Right ventricle myocardium superior (tissue), 1 donor: Measurements from ENCODE around the gene ALG2. TPM values are rescaled to one million over a fixed set of nuclear protein-coding genes. Genes with fewer than 3 reads are reported as not detected.

ENCODE experiments used
- ATAC-seq: fragments of 200-7000 bp; cut with Tn5 transposase; one replicate; pipeline ENCODE4 v1.9.1; 2020; ENCODE audit warnings: mild to moderate bottlenecking; ENCODE audit not compliant: poor library complexity
- DNase-seq: peaks from one replicate; pipeline ENCODE4 v3.0.0-alpha.2; 2020
- intact Hi-C: fragments of 100-400 bp; cut with DNase I; formaldehyde crosslinking; loops from one replicate; pipeline ENCODE4 v1.11.2; 2022
- total RNA-seq: library from RNA; stranded (reverse); fragmentation: NEBNext Ultra II Directional; extraction: Animal tissue kit (Norgen Biotek cat#: 25700); gene quantifications from one replicate; pipeline ENCODE4 v1.2.1, GENCODE V29; 2021
- donor health status: DM: no; HTN: yes; CAD: no; lungs with severe emphysema.

The ALG2 gene
- total RNA-seq, 1 donor from 2014 or later: 14.4 TPM

DNA sequence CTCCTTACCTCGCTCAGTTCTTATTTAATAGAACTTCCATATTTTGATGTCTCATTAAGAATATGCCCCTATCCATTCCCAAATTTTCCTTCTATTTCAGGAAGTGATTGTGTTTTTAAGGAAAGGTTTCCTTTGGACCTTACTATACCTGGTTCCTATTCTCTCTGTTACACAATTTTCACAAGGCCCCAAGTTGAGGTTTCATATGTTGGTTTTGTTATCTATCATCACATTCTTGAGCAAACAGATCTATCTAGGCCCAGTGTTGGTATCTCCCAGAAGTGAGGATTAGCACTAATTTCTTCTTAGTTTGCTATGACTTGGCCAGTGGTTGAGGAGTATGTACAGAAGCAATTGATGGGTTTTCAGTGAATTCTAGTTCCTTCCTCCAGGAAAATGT, 41.5 kb downstream of the ALG2 start:
- ATAC-seq (no peak), DNase-seq (no peak)
- intact Hi-C loops: loop anchor here (10.0 kb wide), 1 partner anchor 1145 kb away; no protein-coding TSS in a partner anchor

DNA sequence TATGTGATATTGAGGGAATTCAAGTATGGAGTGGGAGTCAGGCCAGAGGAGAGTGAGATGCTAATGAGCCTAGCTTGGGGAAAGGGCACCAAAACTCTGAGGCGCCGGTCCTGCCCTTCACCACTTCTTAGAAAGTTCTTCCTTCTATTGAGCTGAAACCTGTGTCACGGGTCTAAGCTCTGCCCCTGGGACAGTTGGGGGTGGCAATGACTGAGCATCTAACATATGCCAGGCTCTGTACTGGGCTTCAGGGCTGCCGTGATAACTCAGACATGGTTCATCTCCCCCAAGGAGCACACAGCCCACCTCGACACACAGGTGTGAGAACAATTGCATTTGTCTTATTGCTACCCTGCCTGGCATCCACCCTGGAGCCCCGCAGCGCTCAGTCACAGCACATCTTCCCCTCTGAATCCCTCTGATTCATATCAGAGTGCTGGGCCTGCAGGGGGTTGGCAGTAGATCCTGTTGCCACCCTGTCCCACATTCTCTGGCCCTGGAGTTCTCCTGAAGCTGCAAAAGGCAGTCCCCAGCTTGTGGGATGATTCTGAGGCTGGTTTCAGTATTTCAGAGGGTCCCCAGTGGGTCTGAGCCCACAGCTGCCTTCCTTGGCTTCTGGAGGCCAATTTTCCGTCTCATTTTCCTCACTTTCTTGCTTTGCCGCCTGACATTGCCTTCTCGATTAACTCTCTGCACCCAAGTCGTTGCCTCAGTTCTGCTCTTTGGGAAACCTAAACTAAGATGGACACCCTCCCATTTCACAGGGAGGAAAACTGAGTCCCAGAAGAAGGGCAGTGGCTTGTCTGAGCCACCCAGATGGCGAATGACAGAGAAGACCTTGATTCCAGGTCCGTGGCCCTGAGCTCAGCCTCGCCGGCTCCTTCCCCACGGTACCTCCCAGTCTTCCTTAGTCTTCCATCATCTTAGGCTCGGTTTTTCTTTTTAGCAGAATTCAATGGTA, 42.5 kb downstream of the ALG2 start:
- intact Hi-C loops: no loop called here
- DNase-seq (no peak), ATAC-seq (no peak)

DNA sequence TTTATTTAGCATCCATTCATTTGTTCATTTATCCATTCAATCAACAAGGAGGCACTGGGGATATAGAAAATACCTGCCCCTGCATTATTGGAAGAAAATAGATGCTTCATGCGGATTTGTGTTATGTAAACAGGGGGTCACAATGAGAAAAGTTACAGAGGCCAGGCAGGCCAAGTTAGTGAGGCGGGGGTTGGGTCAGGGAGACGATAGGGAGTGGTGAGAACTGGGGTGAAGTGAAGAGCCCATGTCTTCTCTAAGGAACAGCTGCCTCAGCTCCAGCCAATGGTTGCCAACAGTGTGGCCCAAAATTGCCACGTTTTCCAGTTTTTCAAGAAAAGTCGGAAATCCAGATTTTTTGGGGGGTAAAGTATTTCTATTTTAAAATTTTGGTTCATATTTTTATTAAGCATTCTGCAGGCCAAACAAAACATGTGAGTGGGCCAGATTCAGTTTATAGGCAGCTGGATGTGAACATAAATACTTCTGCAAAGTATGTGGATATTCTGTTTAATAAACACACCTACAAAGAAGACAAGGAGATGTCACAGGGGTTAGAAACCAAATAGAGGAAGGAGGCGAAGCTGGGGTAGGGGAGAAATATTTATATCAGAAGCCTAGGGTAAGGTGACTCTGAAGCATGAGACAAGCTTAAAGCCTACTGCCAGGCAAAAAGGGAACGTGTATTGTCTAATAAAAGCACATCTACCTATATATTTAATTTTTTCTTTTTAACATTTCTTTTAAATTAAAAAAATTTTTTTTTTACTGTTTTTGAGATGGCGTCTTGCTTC, 44.0 kb downstream of the ALG2 start:
- ATAC-seq (no peak), DNase-seq (no peak)
- intact Hi-C loops: no loop called here

DNA sequence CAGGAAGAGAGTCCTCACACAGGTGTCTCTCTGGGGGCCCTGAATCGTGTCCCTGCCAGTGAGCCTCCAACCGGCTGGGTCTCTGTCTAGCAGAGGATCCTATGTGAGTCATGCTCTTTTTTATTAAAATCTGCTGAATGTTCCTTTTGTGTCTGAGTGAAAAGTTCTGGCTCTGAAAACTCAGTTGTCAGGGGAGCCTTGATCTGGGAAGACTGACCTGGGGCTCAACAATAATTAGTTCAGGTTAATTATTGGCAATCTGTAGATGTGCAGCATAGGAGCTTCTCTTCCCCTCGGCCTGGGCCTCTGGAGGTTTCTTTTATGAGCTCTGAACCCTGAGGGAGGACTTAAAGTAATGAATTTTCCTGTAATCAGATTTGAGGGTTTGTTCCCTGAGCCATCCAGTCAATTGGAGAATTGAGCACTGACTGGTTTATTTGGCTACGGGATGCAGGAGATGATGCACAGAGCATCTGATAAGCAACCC, 45.2 kb downstream of the ALG2 start:
- DNase-seq (no peak), ATAC-seq (no peak)
- intact Hi-C loops: no loop called here

DNA sequence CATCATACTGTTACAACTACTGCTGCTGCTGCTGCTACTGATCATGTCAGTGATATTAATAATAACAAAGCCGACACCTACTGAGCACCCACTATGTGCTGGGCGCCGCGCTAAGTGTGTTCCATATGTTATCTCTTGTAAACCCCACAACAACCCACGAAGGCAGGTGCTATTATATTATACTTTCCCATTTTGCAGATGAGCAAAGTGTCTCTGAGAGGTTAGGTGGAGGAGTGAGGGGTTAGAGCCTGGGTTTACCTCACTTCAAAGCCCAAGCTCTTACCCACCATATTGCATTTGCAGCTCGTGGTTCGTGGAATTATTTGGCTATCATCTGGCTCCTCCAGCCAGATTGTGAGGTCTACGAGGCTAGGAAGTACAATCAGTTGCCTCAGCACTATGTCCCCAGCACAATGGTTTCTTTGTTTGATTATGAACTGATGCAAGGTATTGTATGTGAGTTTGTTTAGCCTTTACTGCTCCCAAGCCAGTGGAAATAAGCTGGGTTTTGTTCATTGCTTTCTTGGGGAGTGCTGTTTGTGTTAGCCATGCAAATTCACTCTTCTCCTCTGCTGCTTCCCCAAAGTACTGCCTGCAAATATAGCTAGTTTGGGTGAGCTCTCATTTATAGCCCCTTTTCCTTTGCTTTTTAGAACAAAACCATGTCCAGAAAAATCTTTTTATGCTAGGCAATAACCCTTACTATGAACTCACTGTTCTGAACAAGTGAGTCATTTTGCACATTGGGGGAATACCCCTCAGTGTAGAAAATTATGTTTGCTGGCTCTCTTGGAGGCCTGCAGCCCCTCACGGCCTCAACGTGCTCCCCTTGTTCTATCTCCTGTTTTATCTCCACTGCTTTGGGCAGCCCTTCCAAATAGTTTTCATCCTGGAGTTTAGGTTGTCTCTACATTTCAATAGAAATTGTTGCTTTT, 47.9 kb downstream of the ALG2 start:
- intact Hi-C loops: no loop called here
- ATAC-seq: no peak
- DNase-seq: no peak

DNA sequence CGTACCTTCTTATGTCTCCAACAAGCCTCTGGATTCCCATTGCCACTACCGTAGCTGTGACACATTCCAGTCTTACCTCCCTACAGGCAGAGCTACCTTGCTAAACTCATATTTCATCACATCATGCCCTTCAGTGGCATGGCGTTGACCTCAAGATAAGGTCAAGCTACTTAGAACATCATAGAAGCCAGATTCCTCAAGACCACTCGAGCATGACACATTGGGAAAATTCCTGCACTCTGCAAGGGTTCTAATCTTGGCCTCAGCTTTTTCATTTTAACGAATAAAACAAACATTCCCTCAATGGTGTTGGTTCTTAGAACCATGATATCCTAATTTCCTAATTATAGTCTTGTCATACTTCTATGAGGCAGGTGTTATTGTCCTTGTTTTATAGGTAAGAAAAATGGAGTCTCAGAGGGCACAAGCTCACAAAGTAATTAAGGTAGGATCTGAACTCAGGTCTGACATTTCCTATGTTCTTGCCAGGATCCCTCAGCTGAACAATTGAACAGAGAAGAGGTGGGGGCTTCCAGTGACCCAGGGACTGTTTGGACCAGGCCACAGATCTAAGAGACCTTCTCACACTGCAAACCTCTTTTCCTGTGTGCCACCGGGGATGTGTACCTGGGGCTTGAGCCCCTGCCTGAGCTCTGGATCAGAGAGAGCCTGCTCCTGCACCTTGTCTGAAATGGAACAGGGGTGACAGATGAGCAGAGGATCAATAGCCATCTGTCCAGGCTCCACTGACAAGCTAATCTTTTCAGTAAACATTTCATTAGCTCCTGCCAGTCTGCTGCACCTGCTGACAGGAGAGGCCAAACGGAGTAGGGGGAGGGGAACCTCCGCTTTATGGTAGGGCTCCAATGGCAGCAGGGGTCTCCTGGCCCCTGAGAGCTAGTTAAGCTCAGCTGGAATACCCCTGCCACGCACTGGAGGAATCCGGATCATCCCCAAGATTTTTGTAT, 49.3 kb downstream of the ALG2 start:
- ATAC-seq (no peak), DNase-seq (no peak)
- intact Hi-C loops: no loop called here

DNA sequence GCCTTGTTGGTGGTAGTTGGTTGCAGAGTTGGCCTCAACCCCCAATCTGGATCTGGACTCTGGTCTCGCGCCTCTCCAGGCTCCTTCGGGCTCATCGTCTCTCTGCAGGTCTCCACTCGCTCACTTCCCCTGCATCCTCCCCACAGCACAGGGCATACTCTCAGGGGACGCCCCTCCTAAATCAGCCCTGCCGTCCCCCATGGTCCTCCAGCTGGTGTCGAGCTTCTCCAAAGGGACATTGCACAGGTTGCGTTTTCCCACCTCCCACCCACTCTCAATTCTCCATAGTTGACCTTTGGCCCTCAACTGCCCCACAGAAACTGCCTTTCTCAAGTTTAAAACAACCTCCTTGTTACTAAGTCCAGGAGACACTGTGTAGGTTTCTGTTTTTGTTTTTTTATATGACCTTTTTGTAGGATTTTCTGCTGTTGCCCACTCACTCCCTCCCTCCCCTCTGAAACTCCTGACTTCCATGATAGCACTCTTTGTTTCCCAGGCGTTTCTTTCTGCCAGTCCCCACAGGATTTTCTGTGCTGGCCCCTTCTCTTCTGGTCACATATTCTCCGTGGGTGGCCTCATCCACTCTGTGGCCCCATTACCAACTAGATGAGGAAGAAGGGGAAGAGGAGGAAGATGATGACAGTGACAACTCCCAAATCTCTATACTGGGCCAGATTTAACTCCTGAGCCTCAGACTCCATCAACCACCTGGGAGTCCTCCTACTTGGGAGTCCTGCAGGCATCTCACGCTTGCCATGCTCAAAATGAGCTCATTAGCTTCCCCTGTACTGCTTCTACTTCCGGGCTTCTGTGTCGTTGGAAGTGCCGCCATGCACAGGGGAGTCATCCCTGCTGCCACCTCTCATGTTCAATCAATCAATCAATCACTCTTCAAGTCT, 50.3 kb downstream of the ALG2 start:
- ATAC-seq (no peak), DNase-seq (no peak)
- intact Hi-C loops: no loop called here

DNA sequence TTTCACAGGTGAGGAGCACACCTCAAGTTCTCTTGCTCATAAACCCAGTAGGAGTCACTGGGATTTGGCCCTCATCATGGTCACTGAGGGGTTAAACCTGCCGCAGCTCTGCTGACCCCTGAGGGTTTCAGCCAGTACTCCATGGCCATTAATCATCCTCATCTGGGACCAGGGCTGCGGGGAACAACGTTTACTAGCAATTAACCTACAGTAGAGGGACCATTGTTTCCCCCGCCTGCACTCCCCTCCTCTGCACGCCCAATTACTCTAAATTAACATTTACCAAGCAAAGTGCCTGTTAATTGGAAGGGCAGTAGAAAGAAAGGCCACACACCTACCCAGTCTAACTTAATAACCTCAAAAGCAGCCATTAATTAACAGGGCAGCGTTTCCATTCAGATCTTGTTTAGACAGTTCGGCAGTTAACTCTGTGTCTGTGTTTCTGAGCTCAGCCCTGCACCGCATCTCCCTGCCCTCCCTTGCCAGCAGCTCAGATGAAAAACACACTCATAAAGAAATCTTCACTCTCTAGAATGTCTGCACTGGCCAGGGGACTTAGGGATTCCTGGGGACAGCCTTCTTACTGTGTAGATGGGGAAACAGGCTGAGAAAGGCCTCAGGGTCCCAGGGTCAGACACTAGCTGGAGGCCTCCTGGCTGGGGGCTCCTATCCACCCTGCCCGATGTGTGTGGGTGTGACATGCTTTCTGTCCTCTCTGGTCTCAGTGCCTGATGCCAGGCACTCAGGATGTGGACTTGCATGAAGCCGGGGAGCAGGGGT, 51.6 kb downstream of the ALG2 start:
- DNase-seq: no peak
- intact Hi-C loops: no loop called here
- ATAC-seq: no peak

DNA sequence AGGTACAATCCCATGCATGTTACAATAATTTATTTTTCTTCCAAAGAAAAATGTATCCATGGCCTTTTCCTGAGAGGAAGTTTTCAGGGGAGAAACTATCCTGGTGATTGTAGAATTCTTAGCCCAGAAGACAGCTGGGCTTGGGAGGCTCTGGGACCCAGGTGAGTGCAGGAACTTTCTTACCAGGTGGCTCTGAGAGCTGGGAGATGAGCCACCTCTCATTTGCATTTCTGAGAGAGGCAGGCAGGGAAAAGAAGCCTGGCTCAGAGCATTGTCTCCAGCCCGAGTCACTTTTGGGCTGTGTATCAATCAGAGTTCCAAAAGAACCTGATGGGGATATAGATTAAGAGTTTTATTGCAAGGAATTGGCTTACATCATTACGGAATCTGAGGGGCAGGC, 52.7 kb downstream of the ALG2 start:
- no peak for DNase-seq
- intact Hi-C loops: no loop called here
- no peak for ATAC-seq

DNA sequence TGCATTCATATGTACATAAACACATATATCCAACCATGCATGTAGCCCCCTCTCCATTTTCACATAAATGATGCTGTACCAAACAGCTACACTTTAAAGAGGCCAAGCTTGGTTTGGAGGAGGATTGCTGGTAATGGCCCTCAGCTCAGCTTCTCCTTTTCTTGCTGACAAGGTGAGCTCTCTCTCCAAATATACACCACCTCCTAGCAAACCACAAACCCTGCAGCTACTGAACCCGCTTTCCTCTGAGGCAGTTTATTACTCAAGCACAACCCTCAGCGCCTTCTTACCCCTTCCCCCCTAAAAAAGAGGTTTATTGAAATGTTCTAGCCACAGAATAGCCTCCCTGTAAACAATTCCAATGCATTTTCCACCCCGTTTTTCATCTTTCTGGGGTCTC, 54.0 kb downstream of the ALG2 start:
- DNase-seq (no peak), ATAC-seq (no peak)
- intact Hi-C loops: no loop called here

DNA sequence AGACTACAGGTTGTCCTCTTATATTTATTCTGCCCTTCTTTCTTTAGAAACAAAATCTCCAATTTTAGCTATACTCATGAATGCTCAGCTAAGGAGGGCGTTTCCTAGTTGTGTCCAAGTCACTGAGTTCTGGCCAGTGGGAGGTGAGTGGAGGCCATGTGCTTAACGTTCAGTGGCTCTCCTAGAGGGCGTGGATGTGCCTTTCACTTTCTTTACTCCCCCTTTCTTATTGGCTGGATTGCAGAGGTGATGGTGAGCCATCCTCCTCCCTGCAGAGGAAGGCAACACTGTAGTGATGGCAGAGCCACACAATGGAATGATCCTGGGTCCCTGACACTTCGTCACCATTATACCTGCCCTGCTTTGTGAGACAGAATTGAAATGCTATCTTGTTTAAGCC, 54.6 kb downstream of the ALG2 start:
- intact Hi-C loops: no loop called here
- DNase-seq (no peak), ATAC-seq (no peak)

Other genes with a start within 250 kb of the ALG2 start
- 11.9 TPM for gene TGFBR1, start 116.8 kb downstream of the ALG2 start, total RNA-seq
- gene SEC61B, start 340 bp upstream of the ALG2 start, total RNA-seq: 41.9 TPM